ENCODE measurements around the gene WDFY4.

DNA sequence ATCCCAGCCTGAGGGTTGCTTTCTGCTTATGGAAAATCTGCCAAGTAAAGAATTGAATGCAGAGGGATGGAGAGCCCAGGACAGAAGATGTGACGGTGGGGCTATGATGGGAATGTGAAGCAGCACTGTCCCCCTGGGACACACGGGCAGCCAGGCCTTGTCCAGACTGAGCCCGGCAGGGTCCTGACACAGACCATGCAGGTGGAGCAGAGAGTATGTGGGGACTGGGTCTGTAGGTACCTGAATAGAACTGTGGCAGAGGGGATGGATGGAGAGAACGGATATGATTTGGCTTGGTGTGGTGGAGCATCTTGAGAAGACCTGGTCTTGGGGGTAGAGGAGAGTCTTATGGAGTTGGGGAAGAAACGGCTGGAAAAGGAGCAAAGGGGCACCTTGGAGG lies 255.7 kb downstream of the WDFY4 start:
- TF ChIP-seq, protein P1, sequence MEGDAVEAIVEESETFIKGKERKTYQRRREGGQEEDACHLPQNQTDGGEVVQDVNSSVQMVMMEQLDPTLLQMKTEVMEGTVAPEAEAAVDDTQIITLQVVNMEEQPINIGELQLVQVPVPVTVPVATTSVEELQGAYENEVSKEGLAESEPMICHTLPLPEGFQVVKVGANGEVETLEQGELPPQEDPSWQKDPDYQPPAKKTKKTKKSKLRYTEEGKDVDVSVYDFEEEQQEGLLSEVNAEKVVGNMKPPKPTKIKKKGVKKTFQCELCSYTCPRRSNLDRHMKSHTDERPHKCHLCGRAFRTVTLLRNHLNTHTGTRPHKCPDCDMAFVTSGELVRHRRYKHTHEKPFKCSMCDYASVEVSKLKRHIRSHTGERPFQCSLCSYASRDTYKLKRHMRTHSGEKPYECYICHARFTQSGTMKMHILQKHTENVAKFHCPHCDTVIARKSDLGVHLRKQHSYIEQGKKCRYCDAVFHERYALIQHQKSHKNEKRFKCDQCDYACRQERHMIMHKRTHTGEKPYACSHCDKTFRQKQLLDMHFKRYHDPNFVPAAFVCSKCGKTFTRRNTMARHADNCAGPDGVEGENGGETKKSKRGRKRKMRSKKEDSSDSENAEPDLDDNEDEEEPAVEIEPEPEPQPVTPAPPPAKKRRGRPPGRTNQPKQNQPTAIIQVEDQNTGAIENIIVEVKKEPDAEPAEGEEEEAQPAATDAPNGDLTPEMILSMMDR (IDR thresholded peaks at IDR 0.05), result no peak
- TF ChIP-seq POLR2A (IDR thresholded peaks at IDR 0.05), result no peak
- no peak for TF ChIP-seq EP300 (IDR thresholded peaks at IDR 0.05)
